ENCODE results near the gene ABHD12.

ABHD12 gene

DNA sequence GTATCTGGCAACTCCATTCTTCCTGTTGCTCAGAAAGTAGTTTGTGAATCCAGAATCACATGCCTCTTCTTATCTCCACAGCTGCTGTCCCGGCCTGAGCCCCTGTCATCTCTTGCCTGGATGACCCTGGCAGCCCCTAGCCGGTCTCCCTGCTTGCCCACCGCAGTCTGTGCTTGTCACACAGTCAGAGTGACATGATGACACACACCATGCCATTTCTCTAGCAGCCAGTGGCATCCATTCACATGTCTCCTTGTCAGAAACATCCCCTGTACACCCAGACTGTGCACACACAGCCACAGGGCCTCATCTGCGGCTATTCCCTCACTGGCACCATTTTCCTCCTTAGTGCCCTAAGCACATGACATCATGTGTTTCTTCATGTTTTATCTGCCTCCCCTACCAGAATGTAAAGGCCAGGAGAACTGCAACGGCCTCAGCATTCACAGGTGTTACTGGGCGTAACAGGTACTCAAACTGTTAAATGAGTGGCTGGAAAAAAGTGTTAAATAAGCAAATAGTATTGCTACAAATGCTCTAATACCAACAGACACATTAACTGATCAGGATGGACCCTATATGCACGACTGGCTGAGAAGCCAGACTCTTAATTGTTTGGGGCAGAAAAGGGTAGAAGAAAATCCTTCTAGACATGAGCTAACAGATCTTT, 9.6 kb downstream of the ABHD12 start:
- DNase-seq (ENCODE audit: low read depth) = no peak

DNA sequence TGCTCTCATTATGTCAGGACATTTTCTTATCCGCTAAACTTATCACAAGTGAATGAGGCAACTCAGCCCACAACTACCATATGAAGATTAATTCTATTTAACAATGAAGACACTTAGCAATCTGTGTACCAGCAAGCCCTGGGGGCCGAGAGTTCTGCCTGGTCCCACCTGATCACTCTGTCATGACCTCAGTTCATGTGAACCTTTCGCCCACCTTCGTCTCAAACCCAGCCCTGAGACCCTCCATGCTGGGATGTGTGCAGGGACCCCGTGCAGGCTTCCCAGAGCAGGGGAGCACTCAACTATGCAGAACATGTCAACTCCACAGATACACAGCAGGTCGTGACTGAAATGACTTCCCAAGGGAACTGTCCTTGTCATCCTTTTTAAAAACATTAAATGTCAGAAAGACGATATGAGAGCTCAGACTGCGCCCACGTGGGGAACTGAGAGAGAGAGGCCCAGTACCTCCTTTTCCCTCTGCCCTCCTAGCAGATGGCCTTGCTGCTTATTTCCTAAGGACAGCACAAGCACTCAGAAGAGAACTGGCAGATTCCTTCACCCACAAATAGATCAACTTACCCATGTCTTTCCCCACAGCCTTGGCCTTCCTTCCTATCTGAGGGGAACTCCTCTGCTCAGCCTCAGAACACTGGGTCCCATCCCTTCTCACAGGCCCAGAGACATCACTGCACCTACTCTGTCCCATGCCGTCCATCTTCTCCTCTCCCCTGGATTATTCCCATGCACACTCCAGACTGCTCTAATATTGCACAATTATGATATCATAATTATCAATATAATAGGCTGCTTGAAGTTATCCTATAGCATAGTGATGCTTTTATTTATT, 11.5 kb downstream of the ABHD12 start:
- DNase-seq (ENCODE audit: low read depth) = no peak

DNA sequence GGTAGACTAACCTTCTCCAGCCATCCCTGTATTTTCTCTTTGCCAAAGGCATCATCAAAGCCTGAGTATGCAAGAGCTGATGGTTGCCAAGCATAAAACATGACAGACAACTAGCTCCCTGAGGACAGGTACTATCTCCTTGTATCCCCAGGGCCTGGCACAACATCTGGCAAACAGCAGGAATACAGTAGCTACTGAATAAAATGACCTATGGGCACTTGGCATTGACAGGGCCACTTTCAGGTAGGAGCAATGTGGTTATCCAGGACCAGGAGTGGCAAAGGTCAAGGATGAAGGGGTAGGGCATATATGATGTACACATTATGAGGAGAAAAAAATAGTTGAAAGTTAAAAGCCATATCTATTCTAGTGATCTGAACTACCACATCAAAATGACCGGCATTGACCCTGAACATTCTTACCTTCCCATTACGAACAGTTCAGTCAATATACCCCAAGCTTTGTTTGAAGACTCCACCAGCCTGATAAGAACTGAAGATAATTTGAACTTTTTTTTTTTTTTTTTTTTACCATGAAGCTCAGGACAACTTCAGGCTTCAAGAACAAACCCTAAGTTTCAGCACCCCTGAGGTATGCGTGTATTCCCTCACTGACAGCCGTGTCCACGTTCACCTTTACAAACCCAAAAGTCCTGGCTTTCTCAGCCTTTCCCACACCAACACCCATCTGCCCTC, 12.3 kb downstream of the ABHD12 start:
- DNase-seq (ENCODE audit: low read depth) = no peak

DNA sequence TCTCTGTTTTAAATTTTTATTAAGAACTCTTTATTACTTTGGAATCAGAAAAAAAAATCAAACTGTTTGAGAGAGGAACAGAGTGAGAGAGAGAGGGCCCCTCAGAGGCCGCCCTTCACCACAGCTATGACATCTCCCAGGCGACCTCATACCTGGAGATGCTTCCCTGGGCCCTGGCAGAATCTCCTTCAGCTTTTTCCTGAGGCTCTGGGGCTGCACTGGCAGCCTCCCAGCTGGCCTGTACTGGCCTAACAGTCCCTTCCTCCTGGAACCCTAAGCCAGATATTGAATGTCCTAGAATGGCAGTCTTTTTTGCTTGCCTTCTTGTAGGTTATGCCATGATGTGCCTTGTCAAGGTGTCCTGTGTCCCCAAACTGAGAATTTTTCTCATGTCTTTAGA, 13.7 kb downstream of the ABHD12 start:
- no peak for DNase-seq (ENCODE audit: low read depth)

DNA sequence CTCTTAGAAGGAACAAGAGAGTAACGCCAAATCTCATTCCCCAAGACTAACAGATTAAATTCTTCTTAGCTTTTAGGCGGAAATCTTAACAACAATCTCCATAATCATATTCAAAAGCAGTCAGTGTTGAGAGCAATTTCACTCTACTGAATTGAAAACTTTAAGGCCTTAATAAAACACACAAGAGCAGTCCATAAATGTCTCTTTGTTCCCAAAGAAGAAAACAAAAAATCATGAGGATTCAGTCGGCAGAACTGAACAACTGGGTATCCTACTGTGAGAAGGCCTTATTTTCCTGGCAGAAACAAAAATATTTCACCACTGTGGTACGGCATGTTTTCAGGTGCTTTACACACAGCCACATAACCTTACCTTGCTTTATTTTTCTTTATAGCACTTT, 14.4 kb downstream of the ABHD12 start:
- DNase-seq (ENCODE audit: low read depth) = no peak

DNA sequence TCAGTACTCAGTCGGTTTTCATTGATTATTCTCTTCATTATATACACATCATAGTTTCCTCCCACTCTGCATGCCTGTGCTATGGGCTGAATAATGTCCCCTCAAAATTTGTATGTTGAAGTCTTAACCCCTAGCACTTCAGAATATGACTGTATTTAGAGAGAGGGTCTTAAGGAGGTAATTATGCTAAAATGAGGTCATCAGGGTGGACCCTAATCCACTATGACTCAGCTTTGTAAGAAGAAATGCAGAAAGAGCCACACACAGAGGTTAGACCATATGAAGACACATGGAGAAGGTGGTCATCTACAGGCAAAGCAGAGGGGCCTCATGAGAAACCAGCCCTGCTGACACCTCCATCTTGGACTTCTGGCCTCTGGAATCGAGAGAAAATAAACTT, 15.8 kb downstream of the ABHD12 start:
- no peak for DNase-seq (ENCODE audit: low read depth)

DNA sequence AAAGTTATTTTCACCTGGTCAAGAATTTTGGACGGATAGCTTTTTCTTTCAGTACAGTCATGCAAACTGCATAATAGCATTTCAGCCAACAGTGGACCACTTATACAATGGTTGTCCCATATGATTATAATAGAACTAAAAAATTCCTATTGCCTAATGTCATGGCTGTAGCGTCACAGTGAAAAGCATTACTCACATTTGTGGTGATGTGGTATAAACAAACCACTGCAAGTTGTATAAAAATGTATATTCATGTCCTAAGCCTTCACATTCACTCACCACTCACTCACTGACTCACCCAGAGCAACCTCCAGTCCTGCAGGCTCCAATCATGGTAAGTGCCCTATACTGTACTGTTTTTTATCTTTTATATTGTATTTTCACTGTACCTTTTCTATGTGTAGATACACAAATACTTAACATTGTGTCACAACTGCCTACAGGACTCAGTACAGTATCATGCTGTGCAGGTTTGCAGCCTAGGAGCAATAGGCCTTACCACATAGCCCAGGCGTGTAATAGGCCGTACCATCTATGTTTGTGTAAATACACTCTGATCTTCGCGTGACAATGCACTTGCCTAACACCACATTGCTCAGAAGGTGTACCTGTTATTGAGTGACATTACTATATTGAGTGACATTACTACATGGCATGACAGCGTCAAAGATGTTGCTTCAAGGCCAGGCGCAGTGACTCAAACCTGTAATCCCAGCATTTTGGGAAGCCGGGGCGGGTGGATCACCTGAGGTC, 17.9 kb downstream of the ABHD12 start:
- DNase-seq (ENCODE audit: low read depth) = no peak

DNA sequence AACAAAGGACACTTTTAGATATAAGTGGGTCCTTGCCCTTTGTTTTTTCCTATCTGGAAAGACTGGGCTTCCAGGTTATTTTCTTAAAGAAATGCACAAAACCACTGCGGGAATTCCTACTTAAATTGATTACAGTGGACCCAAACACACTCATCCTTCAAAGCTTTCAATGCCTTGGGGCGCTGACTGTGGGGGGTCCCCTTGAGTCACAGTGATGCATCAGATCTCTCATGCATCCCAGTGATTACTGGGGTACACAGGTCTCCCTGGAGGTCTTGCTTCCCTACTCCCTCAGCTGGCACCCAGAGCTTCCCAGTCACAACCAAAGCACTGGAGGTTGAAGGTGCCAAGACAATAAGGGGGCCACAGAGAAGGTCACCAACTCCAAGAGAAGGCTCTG, 20.7 kb downstream of the ABHD12 start:
- DNase-seq (ENCODE audit: low read depth) = no peak

DNA sequence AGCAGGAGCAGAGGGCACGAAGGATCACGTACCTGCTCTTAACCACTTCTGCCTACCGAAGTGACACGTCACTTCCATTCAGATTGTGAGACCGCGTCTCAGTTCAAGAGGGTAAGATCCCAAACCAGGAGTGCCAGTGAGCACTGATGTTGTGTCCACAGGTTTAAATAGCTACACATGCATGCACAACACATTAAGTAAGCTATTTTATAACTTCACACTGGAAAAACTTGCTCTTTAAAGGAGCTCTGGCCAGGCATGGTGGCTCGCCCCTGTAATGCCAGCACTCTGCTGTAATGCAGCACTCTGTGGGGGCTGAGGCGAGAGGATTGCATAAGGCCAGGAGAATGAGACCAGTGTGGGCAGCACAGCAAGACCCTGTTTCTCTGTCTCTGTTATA, 21.1 kb downstream of the ABHD12 start:
- no peak for DNase-seq (ENCODE audit: low read depth)

DNA sequence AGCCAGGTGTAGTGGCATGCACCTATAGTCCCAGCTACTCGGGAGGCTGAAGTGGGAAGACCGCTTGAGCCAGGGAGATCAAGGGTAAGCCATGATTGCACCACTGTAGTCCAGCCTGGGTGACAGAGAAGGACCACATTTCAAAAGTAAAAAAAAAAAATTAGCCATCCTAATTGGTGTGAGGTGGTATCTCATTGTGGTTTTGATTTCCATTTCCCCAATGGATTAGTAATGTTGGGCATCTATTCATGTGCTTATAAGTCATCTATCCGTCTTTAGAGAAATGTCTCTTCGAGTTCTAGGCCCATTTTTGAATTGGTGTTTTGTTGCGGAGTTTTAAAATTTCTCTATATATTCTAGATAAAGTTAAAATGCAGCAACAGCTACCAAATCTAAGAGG, 21.7 kb downstream of the ABHD12 start:
- no peak for DNase-seq (ENCODE audit: low read depth)

DNA sequence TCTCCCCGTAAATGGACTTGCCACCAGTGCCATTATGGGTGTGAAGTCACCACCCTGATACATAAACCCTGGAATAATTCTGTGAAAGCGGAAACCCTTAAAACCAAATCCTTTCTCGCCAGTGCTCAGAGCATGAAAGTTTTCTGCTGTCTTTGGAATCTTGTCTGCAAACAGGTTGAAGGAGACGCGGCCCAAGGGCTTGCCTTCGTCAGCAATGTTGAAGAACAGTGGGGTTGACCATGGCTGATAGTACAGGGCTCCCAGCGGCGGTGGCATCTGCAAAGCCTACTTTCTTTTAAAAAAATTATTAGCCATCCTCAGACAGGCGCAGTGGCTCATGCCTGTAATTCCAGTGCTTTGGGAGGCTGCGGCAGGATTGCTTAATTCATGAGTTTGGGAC, 22.1 kb downstream of the ABHD12 start:
- no peak for DNase-seq (ENCODE audit: low read depth)

DNA sequence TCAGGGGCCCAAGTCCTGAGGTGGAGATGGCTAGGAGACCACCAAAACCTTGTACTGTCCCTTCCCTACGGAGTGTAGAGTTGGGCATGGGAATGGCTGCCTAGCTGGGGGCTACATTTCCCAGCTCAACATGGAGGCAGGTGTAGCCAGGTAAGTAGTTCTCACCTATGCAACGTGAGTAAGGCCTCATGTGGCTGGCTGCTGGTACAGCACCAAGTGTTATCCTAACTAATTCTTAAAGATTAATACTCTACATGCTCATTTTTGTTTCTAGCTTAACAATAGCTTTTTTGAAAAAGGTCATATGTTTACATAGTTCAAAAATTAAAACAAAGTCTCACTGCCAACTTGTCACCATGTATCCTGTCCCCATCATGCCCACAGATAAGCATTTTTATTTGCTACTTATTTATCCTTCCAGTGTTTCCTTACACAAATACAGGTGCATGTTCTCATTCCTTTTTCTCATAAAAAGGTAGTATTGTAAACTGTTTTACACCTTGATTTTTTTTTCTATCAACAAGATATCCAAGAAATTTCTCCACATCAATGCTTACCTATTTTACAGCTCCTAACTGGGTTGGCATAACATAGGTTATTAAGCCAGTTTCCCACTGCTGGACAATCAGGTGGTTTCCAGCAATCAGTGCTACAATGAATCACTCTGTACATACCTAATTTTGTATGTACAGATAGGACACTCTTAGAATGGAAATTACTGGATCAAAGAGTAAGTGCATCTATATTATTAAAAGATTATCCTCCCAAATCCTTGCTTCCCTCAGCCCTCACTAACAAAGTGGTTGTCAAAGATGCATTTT, 25.5 kb downstream of the ABHD12 start:
- DNase-seq (ENCODE audit: low read depth) = no peak

DNA sequence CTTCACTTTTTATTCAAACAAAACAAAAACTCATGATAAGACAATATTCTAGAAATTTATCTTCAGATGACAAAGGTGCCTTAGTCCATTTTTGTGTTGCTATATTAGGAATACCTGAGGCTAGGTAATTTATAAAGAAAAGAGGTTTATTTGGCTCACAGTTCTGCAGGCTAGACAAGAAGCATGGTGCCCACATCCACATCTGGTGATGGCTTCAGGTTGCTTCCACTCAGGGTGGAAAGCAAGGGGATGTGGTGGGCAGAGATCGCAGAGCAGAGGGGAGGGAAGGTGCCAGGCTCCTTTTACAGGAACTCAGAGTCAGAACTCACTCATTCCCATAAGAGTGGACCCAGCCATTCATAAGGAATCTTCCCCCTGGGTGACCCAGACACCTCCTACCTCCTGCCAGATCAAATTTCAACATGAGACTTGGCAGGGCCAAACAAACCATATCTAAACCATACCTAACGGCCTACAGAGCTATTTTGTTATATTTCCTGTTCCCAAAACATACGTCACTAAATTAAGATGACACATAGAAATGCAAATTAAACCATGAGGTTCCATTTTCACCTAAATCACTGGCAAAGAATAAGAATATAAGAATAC, 26.4 kb downstream of the ABHD12 start:
- DNase-seq (ENCODE audit: low read depth) = no peak

DNA sequence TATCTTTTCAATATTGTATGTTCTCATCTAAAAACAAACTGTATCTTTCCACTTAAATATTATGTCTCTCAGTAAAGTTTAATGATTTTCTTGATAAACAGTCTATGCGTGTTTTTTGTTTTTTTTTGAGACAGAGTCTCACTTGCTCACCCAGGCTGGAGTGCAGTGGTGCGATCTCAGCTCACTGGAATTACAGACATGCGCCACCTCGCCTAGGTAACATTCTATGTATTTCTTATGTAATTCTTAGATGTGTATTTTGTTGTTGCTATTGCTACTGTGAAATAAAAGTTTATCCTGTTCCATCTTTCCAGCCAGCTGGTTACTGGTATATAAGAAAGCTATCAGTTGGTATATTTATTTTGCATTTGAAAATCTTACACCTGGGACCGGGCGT, 29.4 kb downstream of the ABHD12 start:
- DNase-seq (ENCODE audit: low read depth) = no peak

DNA sequence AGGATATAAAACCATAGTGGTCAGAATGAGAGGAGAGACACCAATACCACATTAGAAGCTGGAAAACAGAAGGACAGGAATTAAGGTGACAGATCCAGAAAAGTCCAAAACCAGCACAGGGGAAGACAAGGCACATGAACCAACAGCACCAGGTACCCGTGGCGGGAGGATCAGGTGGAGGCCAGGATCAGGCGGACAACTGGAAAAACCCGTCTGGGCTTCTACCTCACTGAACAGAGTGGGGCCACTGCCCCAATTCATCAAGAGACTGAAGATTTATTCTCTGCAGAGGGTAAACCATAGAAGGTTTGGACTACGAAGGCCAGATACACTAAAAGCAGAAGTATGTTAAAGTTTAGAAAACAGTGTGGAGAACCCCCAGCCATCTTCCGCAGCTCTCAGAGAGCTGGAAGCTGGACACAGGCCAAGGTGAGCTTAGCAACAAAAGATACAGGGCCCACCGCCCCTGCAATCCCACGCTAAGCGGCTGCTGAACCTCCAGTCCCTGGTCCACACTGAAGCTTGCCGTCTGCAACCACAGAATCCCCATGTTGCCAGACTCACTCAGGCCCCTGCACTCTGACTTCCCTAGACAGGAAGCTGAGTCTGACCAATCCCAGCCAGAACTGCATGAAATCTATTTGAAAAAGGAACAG, 29.9 kb downstream of the ABHD12 start:
- no peak for DNase-seq (ENCODE audit: low read depth)

DNA sequence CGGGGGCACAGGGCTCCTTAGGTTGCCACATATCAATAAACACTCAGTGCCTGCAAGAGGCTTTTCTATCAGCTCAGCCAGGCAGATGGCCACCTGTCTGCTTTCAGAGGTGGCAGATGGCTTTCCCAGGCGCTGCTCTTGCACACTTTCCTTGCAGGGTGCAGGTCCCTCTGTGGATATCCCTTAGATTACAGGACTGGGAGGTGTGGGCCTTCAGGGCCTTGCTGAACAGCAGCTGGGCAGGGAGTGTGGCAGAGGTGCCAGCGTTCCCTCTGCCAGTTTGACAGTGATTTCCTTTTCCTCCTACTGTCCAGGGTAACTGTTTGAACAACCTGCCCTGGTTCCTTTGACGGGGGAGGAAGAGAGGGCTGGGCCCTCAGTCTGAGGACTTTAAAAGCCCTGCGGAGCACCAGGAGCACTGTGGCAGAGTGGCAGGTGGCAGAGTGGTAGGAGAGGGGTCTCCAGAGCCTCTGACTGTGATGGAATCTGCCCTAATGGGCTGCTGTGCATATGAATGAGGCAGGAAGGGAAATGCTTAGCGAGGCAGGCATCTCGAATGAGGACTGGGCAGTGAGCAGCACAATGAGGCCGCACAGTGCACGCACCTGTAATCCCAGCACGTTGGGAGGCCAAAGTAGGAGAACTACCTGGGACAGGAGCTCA, 34.2 kb downstream of the ABHD12 start:
- no peak for DNase-seq (ENCODE audit: low read depth)

DNA sequence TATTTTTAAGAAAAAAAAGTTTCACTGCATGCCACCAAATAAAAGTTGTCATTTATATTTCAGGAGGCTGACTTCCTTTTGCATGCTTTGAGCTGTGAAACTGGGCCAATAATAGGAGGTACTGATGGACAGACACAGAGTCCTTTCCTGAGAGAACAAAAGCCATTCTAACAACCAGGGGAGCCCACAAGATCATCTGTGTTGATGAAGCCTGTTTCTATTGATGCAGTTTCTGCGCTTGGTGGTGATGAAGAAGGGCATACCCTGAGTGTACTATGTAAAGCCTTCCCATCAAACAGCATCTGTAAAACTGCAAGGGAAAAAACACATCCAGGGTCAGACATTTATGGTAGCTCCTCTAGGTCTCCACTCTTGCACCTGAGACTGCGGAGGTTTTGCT, 34.8 kb downstream of the ABHD12 start:
- DNase-seq (ENCODE audit: low read depth) = no peak

DNA sequence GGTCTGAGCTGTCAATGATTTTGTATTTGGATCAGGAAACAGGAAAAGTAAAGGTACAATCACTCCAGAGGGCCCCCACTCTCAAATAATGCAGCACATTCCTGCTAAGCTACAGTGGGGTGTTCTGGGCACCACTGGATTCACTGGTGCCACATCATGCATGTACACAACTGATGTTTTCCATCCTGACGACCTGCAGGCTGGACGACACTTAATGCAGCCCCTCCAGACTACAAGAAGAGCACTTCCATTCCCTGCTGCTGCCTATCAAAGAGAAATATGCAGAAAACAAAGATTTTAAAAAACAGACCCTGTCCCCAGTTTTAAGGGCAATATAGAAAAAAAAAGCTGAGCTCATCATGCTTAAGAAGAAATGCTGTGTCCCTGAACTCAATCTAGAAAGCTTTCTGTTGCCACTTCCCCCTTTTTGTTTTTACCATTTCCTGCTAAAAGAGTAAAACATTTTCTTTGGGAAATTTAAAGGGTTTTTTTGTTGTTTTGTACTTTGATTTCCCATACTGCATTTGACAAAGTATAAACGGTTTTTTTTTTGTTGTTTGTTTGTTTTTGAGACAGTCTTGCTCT, 35.5 kb downstream of the ABHD12 start:
- no peak for DNase-seq (ENCODE audit: low read depth)
